Thymus (tissue), 11 donors: Measurements from ENCODE around the gene ZNF606. TPM values are rescaled to one million over a fixed set of nuclear protein-coding genes. Genes with fewer than 3 reads are reported as not detected.

Source experiments
- DNase-seq, 9 donors: peaks; one replicate each; pipeline ENCODE4 v3.0.0-alpha.2; 2013; ENCODE audit warnings: low spot score in 9 of 9, low read depth in 6 of 9, missing footprints in 1 of 9
- H3K27ac ChIP-seq, 2 donors: one replicate each; pipeline ENCODE4 v1.5.1; 2013; ENCODE audit warnings: control low read depth in 1 of 2, low read depth in 1 of 2, low read length in 1 of 2, mild to moderate bottlenecking in 1 of 2, moderate library complexity in 1 of 2
- H3K27me3 ChIP-seq, 2 donors: one replicate each; pipeline ENCODE4 v1.5.1; 2013; ENCODE audit warnings: low read length in 1 of 2; ENCODE audit not compliant: control insufficient read depth in 2 of 2, insufficient read depth in 1 of 2
- H3K36me3 ChIP-seq, 2 donors: one replicate each; pipeline ENCODE4 v1.5.1; 2013; ENCODE audit warnings: low read length in 1 of 2, mild to moderate bottlenecking in 1 of 2, moderate library complexity in 1 of 2; ENCODE audit not compliant: control insufficient read depth in 2 of 2, insufficient read depth in 2 of 2
- H3K4me1 ChIP-seq, 2 donors: one replicate each; pipeline ENCODE4 v1.5.1; 2013; ENCODE audit warnings: low read length in 2 of 2; ENCODE audit not compliant: control insufficient read depth in 2 of 2, insufficient read depth in 2 of 2
- H3K4me3 ChIP-seq, 2 donors: one replicate each; pipeline ENCODE4 v1.5.1; 2013; ENCODE audit warnings: low read length in 2 of 2, control low read depth in 1 of 2, mild to moderate bottlenecking in 1 of 2
- H3K9me3 ChIP-seq, 2 donors: one replicate each; pipeline ENCODE4 v1.5.1; 2013; ENCODE audit warnings: low read length in 1 of 2, mild to moderate bottlenecking in 1 of 2; ENCODE audit not compliant: control insufficient read depth in 2 of 2, insufficient read depth in 1 of 2
- WGBS: extraction: QIAGEN DNeasy Blood & Tissue Kit; methylation state at CpG from one replicate; pipeline ENCODE4 v1.1.7; 2013; 5-methylcytosine and 5-hydroxymethylcytosine counted together
- polyA plus RNA-seq: library from polyadenylated mRNA; stranded (reverse); fragments of 200-250 nt; gene quantifications from one replicate; pipeline ENCODE4 v1.2.3, GENCODE V29; 2013
- total RNA-seq: library from RNA; stranded (reverse); fragments of 120-200 nt; gene quantifications from one replicate; pipeline ENCODE4 v1.2.4, GENCODE V29; 2013
- donor health status: healthy.

Gene ZNF606
- total and polyA plus RNA-seq, 2 donors: 17.8 to 18.8 TPM

GRCh38 chr19:58003174-58003828 is 681 bp upstream of the ZNF606 start:
- H3K36me3 ChIP-seq: peaks cover 40 to 44% of the 10 kb centered on the region in 2 donors
- H3K4me1 ChIP-seq: peaks cover 10 to 18% of the 10 kb centered on the region in 2 donors
- peak overlapping the region; percentile 71 to 87 for H3K4me3 ChIP-seq
- H3K9me3 ChIP-seq: peaks cover 24 to 51% of the 10 kb centered on the region in 2 donors
- H3K27ac ChIP-seq: peak overlapping the region; percentile 69 to 86
- H3K27me3 ChIP-seq: no peaks in the 10 kb centered on the region
- no peak for DNase-seq
- 33% methylated on average over 31 of the region's 31 CpGs for whole genome bisulfite sequencing

- DNase-seq: peak in 3 of 9 donors; percentile 21 to 44 (median 29)
- H3K27ac ChIP-seq: peak overlapping the region; percentile 86 to 89
- peak overlapping the region; percentile 71 to 87 for H3K4me3 ChIP-seq
- peaks cover 45 to 46% of the 10 kb centered on the region in 2 donors for H3K36me3 ChIP-seq
- H3K9me3 ChIP-seq: peaks cover 22 to 48% of the 10 kb centered on the region in 2 donors
- H3K4me1 ChIP-seq: peaks cover 10 to 18% of the 10 kb centered on the region in 2 donors
- WGBS: 4% methylated on average over 23 of the region's 23 CpGs
- H3K27me3 ChIP-seq: no peaks in the 10 kb centered on the region
Observed at GRCh38 chr19:58001895-58002369, 688 bp downstream of the ZNF606 start.

- H3K27me3 ChIP-seq: no peaks in the 10 kb centered on the region
- no peak for DNase-seq
- no peak overlapping the region for H3K27ac ChIP-seq
- 98% methylated on average over 4 of the region's 4 CpGs for WGBS
- peaks cover 19 to 51% of the 10 kb centered on the region in 2 donors for H3K9me3 ChIP-seq
- peaks cover 40 to 41% of the 10 kb centered on the region in 2 donors for H3K36me3 ChIP-seq
- H3K4me1 ChIP-seq: peaks cover 10 to 18% of the 10 kb centered on the region in 2 donors
- H3K4me3 ChIP-seq: no peak overlapping the region
Observed at GRCh38 chr19:58000677-58001076, 1.9 kb downstream of the ZNF606 start.

GRCh38 chr19:57992841-57993240 is 9.8 kb downstream of the ZNF606 start:
- H3K4me3 ChIP-seq: no peak overlapping the region
- peaks cover 30 to 35% of the 10 kb centered on the region in 2 donors for H3K36me3 ChIP-seq
- no peak overlapping the region for H3K27ac ChIP-seq
- H3K9me3 ChIP-seq: peaks cover 21 to 63% of the 10 kb centered on the region in 2 donors
- no peak for DNase-seq
- 100% methylated on average over 1 of the region's 1 CpG for WGBS
- no peaks in the 10 kb centered on the region for H3K27me3 ChIP-seq
- no peaks in the 10 kb centered on the region for H3K4me1 ChIP-seq

GRCh38 chr19:57978586-57979289 is 23.9 kb downstream of the ZNF606 start:
- Histone ChIP-seq H3K36me3 (peaks cover 46 to 47% of the 10 kb centered on the region in 2 donors), H3K4me1 (no peaks in the 10 kb centered on the region), H3K27ac (no peak overlapping the region), H3K4me3 (no peak overlapping the region), H3K9me3 (peaks cover 36 to 50% of the 10 kb centered on the region in 2 donors), H3K27me3 (no peaks in the 10 kb centered on the region)
- WGBS: 98% methylated on average over 3 of the region's 3 CpGs
- DNase-seq: peak in 1 of 9 donors; percentile 20

- no peaks in the 10 kb centered on the region for H3K4me1 ChIP-seq
- no peaks in the 10 kb centered on the region for H3K27me3 ChIP-seq
- H3K36me3 ChIP-seq: peaks cover 6 to 7% of the 10 kb centered on the region in 2 donors
- no peak within 1 kb of the TSS for H3K4me3 ChIP-seq
- H3K27ac ChIP-seq: no peak within 1 kb of the TSS
- WGBS: 98% methylated on average over 4 of the region's 4 CpGs
- no peak for DNase-seq
- H3K9me3 ChIP-seq: peaks cover 23 to 50% of the 10 kb centered on the region in 2 donors
Observed at GRCh38 chr19:57974434-57974833, 28.2 kb downstream of the ZNF606 start, which contains the start of gene C19orf18. Gene C19orf18 (minus strand): TSS chr19:57974534. CDS start chr19:57974432, 102 bp downstream.

- peaks cover 5 to 43% of the 10 kb centered on the region in 2 donors for H3K9me3 ChIP-seq
- DNase-seq: no peak
- H3K36me3 ChIP-seq: no peaks in the 10 kb centered on the region
- H3K27ac ChIP-seq: no peak overlapping the region
- 82% methylated on average over 8 of the region's 8 CpGs for WGBS
- no peak overlapping the region for H3K4me3 ChIP-seq
- H3K27me3 ChIP-seq: no peaks in the 10 kb centered on the region
- no peaks in the 10 kb centered on the region for H3K4me1 ChIP-seq
Observed at GRCh38 chr19:57964761-57965160, 37.9 kb downstream of the ZNF606 start.

GRCh38 chr19:57961785-57962184 is 40.8 kb downstream of the ZNF606 start:
- WGBS: 84% methylated on average over 1 of the region's 1 CpG
- Histone ChIP-seq H3K36me3 (no peaks in the 10 kb centered on the region), H3K9me3 (peaks cover 6 to 31% of the 10 kb centered on the region in 2 donors), H3K4me3 (no peak overlapping the region), H3K4me1 (no peaks in the 10 kb centered on the region), H3K27ac (no peak overlapping the region), H3K27me3 (no peaks in the 10 kb centered on the region)
- DNase-seq: no peak

- WGBS: 95% methylated on average over 4 of the region's 4 CpGs
- DNase-seq: no peak
- Histone ChIP-seq H3K27me3 (no peaks in the 10 kb centered on the region), H3K27ac (no peak overlapping the region), H3K4me3 (no peak overlapping the region), H3K36me3 (no peaks in the 10 kb centered on the region), H3K9me3 (peaks cover 13 to 61% of the 10 kb centered on the region in 2 donors), H3K4me1 (no peaks in the 10 kb centered on the region)
Observed at GRCh38 chr19:57954996-57955395, 47.6 kb downstream of the ZNF606 start.
